GM18868 (cell line): ENCODE measurements around the gene RAB28.
A peak's percentile ranks its signal among the peaks of the same experiment; 100 is the strongest.

Experiments
- ATAC-seq: cut with Tn5 transposase; IDR thresholded peaks from one replicate; pipeline ENCODE4 v1.9.1; 2021; ENCODE audit warnings: mild to moderate bottlenecking, moderate library complexity; ENCODE audit not compliant: unreplicated experiment

The RAB28 gene

DNA sequence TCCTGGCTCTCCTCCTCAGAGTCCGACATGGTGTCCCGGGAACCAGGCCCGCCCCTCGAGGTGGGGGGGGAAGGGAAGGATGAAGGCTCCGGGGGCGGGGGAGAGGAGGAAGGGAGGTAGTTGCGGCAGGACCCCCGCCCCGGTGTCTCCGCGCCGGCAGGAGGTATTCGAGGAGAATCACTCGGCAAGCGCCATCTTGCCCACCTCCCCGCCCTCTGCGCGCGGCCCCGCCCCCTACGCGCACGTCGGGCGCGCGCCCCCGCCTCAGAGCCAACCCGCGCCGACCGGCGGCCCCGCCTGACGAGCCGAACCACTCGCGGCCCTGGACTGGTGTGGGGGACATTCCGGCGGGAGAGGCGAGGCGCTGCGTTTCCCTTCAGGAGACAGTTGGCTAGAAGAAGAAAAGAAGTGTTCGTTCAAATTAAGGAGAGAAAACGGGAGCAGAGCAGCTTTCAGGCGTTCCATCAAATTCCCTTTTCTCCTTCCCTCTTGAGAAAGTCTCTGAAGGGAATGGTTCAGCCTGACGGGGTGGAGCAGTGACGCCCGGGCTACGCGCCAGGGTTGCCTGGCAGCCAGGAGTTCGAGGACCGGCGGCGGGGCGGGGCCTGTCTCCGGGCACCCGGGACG is at the start of gene RAB28:
RAB28 (minus strand) TSS at position 219 of the 627 bp plus-strand sequence.
- ATAC-seq = peak; percentile 95

DNA sequence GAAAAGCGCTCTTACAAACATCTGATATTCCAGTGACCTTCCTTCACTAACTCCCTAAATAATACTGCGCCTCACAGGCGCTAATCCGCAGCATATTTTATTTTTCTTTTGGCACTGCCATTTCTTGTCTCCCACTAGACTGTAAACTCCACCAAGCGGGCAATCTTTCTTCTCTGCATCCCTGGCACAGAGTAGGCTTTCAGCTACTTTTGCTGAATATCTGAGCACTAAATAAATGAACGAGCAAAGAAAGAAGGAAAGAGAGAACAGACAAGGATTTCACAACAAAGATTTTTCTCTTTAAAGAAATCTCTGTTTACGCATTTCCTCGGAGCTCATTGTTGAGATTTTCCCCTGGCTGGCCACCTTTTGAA is 47.5 kb upstream of the RAB28 start:
- ATAC-seq = no peak

DNA sequence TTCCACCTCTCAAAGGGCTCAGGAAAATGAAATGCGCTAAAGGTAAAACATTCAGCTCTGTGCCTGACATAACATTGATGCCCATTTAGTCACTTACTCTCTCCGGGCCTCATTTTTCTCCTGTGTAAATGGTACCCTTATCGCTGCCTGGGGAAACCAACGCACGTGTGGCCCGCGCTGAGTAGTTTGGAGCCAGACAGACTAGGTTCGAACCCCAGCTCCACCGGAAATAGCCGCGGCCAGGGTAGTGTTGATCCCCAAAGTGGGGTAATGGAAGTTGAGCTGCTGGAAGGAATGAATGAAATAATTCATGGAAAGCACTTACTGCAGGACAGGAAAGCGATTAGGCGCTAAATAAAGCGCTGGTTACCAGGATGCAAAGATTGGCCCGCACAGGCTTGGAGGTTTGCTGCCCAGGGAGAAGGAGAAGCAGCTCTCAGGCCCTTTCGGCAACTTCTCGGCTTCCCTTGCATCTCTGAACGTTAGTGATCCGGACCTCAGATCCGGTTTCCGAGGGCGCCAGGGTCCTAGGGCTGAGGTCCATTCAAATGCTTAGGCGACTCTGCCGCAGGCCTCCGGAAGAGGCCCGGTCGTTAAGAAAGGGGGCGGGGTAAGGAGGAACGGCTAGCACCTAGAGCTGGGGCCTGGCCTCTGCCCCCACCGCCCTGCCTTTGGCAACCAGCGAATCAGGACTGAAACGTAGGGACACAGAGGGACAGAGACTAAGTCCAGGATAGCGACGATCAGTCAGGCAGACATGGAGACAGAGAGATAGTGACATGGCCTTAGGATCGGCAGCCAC is 46.9 kb upstream of the RAB28 start:
- ATAC-seq = no peak

GRCh38 chr4:13529128-13529919 is 45.2 kb upstream of the RAB28 start:
- ATAC-seq = no peak

GRCh38 chr4:13528821-13529127 is 44.6 kb upstream of the RAB28 start:
- ATAC-seq = no peak

GRCh38 chr4:13527981-13528820 is 44.1 kb upstream of the RAB28 start:
- ATAC-seq = peak; percentile 81

DNA sequence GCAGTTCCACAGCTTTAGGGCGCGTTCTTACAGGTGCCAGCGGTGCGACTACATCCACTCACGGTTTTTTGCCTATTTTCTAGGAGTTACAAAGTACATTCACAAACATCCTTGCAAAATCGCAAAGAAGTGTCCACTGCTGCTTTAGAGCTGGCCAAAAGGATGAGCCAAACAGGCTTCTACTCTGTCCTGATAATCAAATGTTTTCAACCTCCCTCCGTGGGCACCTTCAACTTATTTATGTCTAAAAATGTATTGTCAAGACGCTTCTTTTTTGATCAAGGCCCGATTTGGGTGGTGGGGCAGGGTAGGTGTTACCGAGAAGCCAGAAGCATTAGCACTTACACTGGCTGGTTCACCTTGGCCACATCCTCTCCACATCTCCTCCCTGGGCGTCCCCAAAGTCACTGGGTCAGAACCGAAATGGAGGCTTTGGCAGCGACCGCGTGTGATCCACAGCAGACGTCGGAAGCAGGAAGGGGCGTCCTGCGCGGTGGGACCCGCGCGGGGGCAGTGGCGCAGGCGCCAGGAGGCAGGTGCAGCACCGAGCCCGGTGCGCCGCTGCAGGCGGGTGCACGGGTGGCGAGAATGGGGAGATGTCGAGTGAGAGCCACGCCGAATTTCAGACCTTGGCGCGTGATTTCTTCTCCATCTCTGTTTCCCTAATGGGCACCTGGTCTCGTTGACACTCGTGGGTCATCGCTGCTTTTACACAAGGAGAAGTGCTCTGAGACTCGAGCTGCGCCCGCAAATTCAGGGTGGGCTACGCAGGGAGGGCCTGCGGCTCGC is 43.2 kb upstream of the RAB28 start:
- peak; percentile 27 for ATAC-seq

GRCh38 chr4:13526658-13527057 is 42.5 kb upstream of the RAB28 start:
- ATAC-seq = no peak

DNA sequence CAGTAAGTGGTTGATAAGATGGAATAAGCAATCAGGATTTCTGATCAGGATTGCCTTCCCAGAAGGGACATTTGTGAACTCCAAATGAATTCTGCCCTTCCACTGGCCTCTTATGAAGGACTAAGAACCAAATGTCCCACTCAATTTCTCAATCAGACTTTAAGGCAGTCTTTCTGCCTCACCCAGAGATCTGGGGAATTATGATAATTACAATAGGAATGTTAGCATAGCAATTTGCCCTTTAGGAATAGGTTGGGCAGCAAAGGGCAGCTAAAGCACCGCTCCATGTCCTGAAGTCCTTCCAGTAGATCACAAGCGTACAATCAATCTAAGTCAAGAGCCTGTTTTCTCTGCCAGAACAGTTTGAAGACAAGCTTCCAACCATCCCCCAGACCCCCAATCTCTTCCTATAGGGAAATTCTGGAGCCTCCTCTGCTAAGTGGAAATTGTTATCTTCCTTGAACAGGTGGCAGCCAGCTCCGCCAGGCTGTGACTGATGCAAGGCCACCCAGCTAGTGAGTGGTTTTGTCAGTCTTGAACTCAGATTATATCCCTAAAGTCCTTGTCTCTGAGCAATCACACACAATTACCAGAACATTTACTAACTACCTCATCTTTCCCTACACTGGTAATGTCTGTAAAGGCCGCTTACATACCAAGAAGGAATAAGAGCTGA is 41.6 kb upstream of the RAB28 start:
- no peak for ATAC-seq

- ATAC-seq = no peak
Measured at GRCh38 chr4:13524504-13525243, 40.5 kb upstream of the RAB28 start.

- ATAC-seq = no peak
Measured at GRCh38 chr4:13523591-13524503, 39.7 kb upstream of the RAB28 start.

- no peak for ATAC-seq
Measured at GRCh38 chr4:13523105-13523477, 39.0 kb upstream of the RAB28 start.

DNA sequence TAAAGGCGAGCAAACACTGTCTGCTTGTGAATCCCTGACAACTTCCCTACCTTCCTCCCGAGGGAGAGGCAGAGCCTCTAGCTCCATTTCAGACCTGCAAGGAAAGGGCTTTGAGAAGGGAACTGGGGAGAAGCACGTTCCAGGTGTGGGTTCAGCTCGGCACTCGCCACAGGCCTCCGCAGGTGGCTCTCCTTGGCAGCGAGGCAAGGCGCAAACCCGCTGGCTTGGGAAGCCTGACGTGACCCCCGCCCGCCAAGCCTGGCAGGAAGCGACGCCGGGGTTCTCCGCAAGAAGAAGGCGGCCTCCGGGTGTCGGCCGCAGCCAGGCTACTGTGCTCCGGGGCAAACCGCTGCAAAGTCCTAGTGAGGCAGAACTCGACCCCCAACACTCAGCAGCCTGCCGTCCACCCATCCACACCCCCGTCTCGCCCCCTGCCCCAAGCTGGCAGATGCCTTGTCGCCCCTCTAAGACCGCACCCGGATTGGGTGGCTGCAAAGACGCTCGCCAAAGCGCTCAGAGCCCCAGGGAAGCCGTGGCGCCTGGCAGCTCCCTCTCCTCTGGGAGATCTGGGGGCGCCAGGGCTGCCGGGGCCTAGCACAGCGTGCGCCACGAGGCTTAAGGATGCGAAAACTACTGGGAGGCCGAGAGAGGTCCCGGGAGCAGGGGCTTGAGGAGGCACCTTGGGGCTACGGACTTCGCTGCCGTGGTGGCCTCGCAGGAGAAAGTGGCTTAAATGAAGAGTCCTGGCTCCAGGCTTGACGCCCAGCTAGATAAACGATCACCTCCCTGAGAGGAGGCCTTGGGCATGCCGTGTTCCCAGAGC is 38.4 kb upstream of the RAB28 start:
- ATAC-seq = no peak

- ATAC-seq = no peak
Measured at GRCh38 chr4:13521047-13521446, 36.9 kb upstream of the RAB28 start.

- no peak for ATAC-seq
Measured at GRCh38 chr4:13516315-13516860, 32.2 kb upstream of the RAB28 start.

GRCh38 chr4:13515268-13515667 is 31.1 kb upstream of the RAB28 start:
- ATAC-seq = no peak

DNA sequence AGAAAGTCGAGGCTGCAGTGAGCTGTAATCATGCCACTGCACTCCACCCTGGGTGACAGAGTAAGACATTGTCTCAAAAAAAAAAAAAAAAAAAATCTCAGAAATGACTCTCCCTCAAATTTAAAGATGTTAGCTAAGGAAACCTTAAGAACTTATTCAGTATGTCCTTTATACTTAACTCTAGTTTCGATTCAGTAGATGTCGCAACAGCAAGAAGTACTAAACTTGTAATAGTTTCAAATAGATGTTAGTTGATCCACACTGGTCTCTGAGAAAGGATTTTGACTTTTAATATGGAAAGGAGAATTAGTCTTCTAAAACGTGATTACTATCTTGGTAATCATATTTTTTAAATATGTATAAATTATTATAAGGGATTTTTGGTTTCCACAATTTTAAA is 30.6 kb upstream of the RAB28 start:
- ATAC-seq = no peak
